ENCODE data around the gene RPTOR. TPM values are rescaled to one million over a fixed set of nuclear protein-coding genes. Genes with fewer than 3 reads are reported as not detected.
A peak's percentile ranks its signal among the peaks of the same experiment; 100 is the strongest.

The RPTOR gene
- total RNA-seq, 1 donor from 2014 or later, result 21.8 TPM

- intact Hi-C loops (cut with micrococcal nuclease), result no loop called here
Observed at GRCh38 chr17:80881306-80881705, 336.7 kb downstream of the RPTOR start.

GRCh38 chr17:80882323-80882722, 337.7 kb downstream of the RPTOR start:
- intact Hi-C loops (cut with micrococcal nuclease), result no loop called here
- Histone ChIP-seq H3K27ac (replicated peaks) (no peak overlapping the region), H3K4me3 (no peak overlapping the region), H3K36me3 (peaks cover 64% of the 10 kb centered on the region), H3K9me3 (replicated peaks) (no peaks in the 10 kb centered on the region), H3K4me1 (peaks cover 11% of the 10 kb centered on the region), H3K27me3 (ENCODE audit: low read depth) (no peaks in the 10 kb centered on the region)
- peak; percentile 3 for DNase-seq
- no peak for TF ChIP-seq CTCF (IDR thresholded peaks at IDR 0.05; ENCODE audit: borderline replicate concordance)

More at GRCh38 chr17:80881306-80881705, 336.7 kb downstream of the RPTOR start:
- H3K4me1 ChIP-seq, result peaks cover 13% of the 10 kb centered on the region
- H3K27me3 ChIP-seq (ENCODE audit: low read depth), result no peaks in the 10 kb centered on the region
- no peaks in the 10 kb centered on the region for H3K9me3 ChIP-seq (replicated peaks)
- TF ChIP-seq CTCF (IDR thresholded peaks at IDR 0.05; ENCODE audit: borderline replicate concordance), result no peak
- no peak overlapping the region for H3K27ac ChIP-seq (replicated peaks)
- no peak for DNase-seq
- H3K36me3 ChIP-seq, result peaks cover 64% of the 10 kb centered on the region
- H3K4me3 ChIP-seq, result no peak overlapping the region

GRCh38 chr17:80882926-80883685, 338.5 kb downstream of the RPTOR start:
- Histone ChIP-seq H3K36me3 (peaks cover 64% of the 10 kb centered on the region), H3K4me3 (no peak overlapping the region)
- no peak for DNase-seq

GRCh38 chr17:80883831-80884735, 339.4 kb downstream of the RPTOR start:
- DNase-seq, result no peak
- Histone ChIP-seq H3K4me3 (no peak overlapping the region), H3K36me3 (peaks cover 64% of the 10 kb centered on the region), H3K4me1 (peaks cover 7% of the 10 kb centered on the region), H3K9me3 (replicated peaks) (no peaks in the 10 kb centered on the region), H3K27ac (replicated peaks) (no peak overlapping the region), H3K27me3 (ENCODE audit: low read depth) (no peaks in the 10 kb centered on the region)
- intact Hi-C loops (cut with micrococcal nuclease), result no loop called here
- TF ChIP-seq CTCF (IDR thresholded peaks at IDR 0.05; ENCODE audit: borderline replicate concordance), result no peak

More at GRCh38 chr17:80882926-80883685, 338.5 kb downstream of the RPTOR start:
- no peaks in the 10 kb centered on the region for H3K27me3 ChIP-seq (ENCODE audit: low read depth)
- peaks cover 5% of the 10 kb centered on the region for H3K4me1 ChIP-seq
- no peak overlapping the region for H3K27ac ChIP-seq (replicated peaks)
- no peaks in the 10 kb centered on the region for H3K9me3 ChIP-seq (replicated peaks)
- intact Hi-C loops (cut with micrococcal nuclease), result no loop called here
- no peak for TF ChIP-seq CTCF (IDR thresholded peaks at IDR 0.05; ENCODE audit: borderline replicate concordance)

- Histone ChIP-seq H3K4me1 (peaks cover 7% of the 10 kb centered on the region), H3K4me3 (no peak overlapping the region), H3K36me3 (peaks cover 64% of the 10 kb centered on the region), H3K27me3 (ENCODE audit: low read depth) (no peaks in the 10 kb centered on the region), H3K27ac (replicated peaks) (no peak overlapping the region), H3K9me3 (replicated peaks) (no peaks in the 10 kb centered on the region)
- intact Hi-C loops (cut with micrococcal nuclease), result no loop called here
- TF ChIP-seq CTCF (IDR thresholded peaks at IDR 0.05; ENCODE audit: borderline replicate concordance), result no peak
- peak; percentile 6 for DNase-seq
Observed at GRCh38 chr17:80884811-80885210, 340.2 kb downstream of the RPTOR start.
